Cardiac fibroblast (primary cell): ENCODE measurements around the gene NFIL3.
"Not testable (repeated sequence)": the region's sequence is repeated elsewhere in the genome, so short reads cannot be mapped to it uniquely, and the experiment has no call there.

ENCODE experiments used
- DNase-seq, 2 donors: peaks; one replicate each; pipeline versions ENCODE4 v3.0.0 to v3.0.0-alpha.2; 2010; ENCODE audit warnings: low read depth in 2 of 2
- H3K4me3 ChIP-seq, 2 donors: replicated peaks in 1 of 2; 1 replicate in 1 of 2; 2 replicates in 1 of 2; pipeline ENCODE4 v1.5.1; 2011; ENCODE audit warnings: low read depth in 2 of 2, low read length in 2 of 2, mild to moderate bottlenecking in 2 of 2, moderate library complexity in 1 of 2
- TF ChIP-seq, protein P1 (sequence below): IDR thresholded peaks from one replicate; pipeline ENCODE4 v1.5.1; 2011; ENCODE audit warnings: low read depth, mild to moderate bottlenecking, low read length, inconsistent platforms

NFIL3 gene, protein sequence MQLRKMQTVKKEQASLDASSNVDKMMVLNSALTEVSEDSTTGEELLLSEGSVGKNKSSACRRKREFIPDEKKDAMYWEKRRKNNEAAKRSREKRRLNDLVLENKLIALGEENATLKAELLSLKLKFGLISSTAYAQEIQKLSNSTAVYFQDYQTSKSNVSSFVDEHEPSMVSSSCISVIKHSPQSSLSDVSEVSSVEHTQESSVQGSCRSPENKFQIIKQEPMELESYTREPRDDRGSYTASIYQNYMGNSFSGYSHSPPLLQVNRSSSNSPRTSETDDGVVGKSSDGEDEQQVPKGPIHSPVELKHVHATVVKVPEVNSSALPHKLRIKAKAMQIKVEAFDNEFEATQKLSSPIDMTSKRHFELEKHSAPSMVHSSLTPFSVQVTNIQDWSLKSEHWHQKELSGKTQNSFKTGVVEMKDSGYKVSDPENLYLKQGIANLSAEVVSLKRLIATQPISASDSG

DNA sequence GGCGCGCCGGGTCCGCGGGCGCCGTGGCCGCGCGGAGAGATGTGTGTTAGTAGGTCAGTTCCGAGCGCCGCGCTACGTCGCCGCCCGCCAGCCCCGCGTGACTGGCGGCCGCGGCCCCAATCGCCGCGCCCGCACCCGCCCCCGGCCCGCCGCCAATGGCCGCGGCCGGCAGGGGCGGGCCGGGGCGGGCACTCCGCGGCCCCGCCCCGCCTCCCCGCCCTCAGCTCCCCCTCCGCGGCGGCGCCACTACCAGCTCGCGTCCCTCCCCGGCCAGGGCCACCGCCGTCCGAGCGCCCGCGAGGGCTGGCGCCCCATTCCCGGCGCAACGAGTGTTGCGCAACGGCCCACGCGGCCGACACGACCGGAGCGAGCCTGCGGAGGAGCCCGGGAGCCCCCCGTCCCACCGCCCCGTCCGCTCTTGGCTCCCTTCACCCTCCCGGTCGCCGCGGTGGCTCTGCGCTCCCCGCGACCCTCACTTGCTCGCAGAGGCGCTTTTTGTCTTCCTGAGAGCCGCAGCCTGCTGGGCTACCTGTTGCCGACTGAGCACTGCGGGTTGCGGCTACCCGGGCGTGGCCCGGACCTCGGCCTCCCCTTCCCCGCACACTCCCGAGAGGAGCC is at the start of gene NFIL3:
Gene NFIL3 (minus strand): TSS at position 48 of the 618 bp plus-strand sequence. CDS start 13,098 bp downstream, outside the sequence.
- DNase-seq, result peak; percentile 71 to 91
- H3K4me3 ChIP-seq, result peak within 1 kb of the TSS; percentile 89
- TF ChIP-seq, protein P1, sequence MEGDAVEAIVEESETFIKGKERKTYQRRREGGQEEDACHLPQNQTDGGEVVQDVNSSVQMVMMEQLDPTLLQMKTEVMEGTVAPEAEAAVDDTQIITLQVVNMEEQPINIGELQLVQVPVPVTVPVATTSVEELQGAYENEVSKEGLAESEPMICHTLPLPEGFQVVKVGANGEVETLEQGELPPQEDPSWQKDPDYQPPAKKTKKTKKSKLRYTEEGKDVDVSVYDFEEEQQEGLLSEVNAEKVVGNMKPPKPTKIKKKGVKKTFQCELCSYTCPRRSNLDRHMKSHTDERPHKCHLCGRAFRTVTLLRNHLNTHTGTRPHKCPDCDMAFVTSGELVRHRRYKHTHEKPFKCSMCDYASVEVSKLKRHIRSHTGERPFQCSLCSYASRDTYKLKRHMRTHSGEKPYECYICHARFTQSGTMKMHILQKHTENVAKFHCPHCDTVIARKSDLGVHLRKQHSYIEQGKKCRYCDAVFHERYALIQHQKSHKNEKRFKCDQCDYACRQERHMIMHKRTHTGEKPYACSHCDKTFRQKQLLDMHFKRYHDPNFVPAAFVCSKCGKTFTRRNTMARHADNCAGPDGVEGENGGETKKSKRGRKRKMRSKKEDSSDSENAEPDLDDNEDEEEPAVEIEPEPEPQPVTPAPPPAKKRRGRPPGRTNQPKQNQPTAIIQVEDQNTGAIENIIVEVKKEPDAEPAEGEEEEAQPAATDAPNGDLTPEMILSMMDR, result no peak

DNA sequence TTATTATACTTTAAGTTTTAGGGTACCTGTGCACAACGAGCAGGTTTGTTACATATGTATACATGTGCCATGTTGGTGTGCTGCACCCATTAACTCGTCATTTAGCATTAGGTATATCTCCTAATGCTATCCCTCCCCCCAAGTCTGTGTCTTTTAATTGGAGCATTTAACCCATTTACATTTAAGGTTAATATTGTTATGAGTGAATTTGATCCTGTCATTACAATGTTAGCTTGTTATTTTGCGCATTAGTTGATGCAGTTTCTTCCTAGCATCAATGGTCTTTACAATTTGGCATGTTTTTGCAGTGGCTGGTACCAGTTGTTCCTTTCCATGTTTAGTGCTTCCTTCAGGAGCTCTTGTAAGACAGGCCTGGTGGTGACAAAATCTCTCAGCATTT is 47.9 kb upstream of the NFIL3 start:
- H3K4me3 ChIP-seq, DNase-seq: not testable (repeated sequence)

DNA sequence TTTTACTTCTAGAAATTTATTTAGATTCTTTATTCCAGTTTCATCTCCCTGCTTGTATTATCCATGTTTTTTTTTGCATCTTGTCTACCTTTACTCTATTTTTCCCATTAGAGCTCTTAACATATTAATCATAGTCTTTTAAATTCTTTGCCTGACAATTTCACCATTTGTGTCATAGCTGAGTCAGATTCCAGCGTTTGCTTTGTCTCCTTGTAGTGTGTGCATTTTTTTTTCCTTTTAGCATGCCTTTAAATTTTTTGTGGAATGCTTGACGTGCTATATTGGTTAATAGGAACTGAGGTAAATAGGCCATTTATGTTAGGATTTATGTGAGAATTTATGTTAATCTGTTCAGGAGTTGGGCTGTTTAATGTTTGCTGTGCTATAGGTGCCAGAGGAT is 41.8 kb upstream of the NFIL3 start:
- DNase-seq, result peak; percentile 14 to 77
- TF ChIP-seq, protein P1, result no peak
- H3K4me3 ChIP-seq, result no peak overlapping the region

DNA sequence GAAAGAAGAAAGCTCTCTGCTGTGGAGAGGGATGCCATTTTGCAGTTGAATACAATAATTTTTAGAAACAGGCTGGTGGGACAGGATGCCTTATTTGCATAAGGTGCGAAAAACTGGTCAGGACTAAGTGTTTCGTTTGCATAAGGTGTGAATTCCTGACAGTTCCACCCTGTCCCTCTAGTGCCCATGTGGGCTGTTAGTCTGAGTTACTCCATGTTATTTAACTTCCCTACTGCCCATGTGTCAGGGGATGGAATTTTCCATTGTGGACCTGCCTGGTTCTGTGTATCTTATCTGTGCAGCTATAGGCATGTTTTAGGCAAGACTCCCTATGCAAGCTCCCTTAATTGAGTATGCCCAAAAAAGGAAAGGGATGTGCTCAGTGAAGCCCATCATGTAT is 35.3 kb upstream of the NFIL3 start:
- no peak overlapping the region for H3K4me3 ChIP-seq
- DNase-seq, result no peak
- TF ChIP-seq, protein P1, result no peak

DNA sequence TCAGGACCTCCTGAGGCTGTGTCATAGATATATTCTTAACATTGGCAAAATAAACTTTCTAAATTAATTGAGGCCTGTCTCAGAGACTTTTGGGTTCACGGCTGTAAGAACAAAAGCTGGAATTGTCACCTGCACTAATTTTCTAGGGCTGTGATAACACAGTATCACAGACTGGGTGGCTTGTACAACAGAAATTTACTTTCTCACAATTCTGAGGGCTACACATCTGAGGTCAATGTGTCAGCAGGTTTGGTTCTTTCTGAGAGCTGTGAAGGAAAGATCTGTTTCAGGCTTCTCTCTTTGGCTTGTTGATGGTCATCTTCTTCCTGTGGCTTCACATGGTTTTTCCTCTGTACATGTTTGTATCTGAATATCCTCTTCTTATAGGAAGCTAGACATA is 29.2 kb upstream of the NFIL3 start:
- no peak overlapping the region for H3K4me3 ChIP-seq
- DNase-seq, result no peak
- TF ChIP-seq, protein P1, result no peak

DNA sequence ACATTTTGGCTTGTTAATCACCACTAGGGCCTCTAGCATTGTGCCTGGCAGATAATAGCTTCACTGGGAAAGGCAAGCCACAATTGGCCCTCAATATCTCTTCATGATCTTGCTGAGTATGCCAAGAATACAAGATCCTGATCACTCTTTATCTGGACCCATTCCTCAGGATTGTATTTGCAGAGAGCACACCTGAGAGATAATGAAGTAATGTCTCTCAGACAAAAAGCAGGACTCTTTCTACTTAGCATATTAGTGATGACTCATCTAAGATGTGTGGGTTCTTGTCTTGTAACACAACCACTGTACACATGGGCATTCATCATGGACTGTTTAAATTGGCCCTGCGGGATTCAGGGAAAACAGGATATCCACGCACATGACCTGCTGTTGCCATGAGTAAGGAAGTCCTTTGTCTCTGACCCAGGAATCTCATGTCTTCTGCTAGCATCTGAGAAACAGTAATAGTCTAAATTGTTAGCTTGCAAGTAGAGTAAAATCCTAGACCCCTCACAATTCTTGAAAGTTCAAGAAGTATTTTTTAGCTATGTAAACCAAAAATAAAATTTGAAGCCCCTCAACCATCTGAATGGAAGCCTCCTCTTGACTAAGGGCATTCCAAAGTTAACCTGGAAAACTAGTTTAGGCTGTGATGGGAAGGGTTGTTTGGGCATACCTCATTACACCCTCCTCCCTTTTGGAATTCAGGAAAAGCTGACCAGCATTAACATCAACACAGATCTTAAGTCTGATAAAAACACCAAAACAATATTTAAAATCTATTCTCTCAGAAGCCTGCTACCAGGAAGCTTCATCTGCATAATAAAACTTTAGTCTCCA is 28.0 kb upstream of the NFIL3 start:
- DNase-seq, result peak in 1 of 2 donors; percentile 21
- H3K4me3 ChIP-seq, result no peak overlapping the region
- TF ChIP-seq, protein P1, result no peak
